Esophagus muscularis mucosa (tissue), 3 donors: ENCODE data around the gene RSU1.

ENCODE experiments used
- POLR2A ChIP-seq: fragments of 450-650 bp; IDR thresholded peaks from one replicate; pipeline ENCODE4 v1.6.1; 2017; ENCODE audit warnings: antibody characterized with exemption, moderate library complexity, mild to moderate bottlenecking, low read depth
- POLR2AphosphoS5 ChIP-seq, 2 donors: sonication (generic); formaldehyde crosslinking; IDR thresholded peaks; one replicate each; pipeline ENCODE4 v1.6.1; 2017; ENCODE audit warnings: antibody characterized with exemption in 2 of 2
- TF ChIP-seq, protein P1 (sequence below), 3 experiments: fragments of 200-600 bp in 2 of 3; fragments of 450-650 bp in 1 of 3; sonication (generic) in 2 of 3; IDR thresholded peaks; one replicate each; pipeline ENCODE4 v1.5.1; 2017 to 2019; ENCODE audit warnings: antibody characterized with exemption in 3 of 3, mild to moderate bottlenecking in 2 of 3, moderate library complexity in 1 of 3

DNA sequence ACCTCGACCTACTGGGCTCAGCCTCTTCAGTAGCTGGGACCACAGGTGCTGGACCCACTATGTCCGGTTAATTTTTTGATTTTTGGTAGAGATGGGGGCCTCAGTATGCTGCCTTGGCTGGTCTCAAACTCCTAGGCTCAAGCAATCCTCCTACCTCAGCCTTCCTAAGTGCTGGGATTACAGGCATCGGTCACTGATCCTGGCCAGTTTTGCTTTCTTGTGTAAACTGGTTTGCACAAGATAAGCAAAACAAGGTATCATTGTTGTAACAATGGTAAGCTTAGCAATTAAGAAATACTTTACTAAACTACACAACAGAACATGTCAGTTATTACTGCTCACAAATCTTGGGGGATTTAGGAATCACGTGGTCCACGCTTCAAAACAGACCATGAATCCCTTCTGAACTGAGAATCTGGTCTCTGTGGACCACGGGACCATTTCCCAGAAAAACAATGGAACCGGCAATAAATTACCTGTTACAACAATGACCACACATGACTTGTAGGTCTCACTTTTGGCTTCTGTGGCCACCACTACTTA lies 36.8 kb downstream of the RSU1 start:
- TF ChIP-seq, protein P1, sequence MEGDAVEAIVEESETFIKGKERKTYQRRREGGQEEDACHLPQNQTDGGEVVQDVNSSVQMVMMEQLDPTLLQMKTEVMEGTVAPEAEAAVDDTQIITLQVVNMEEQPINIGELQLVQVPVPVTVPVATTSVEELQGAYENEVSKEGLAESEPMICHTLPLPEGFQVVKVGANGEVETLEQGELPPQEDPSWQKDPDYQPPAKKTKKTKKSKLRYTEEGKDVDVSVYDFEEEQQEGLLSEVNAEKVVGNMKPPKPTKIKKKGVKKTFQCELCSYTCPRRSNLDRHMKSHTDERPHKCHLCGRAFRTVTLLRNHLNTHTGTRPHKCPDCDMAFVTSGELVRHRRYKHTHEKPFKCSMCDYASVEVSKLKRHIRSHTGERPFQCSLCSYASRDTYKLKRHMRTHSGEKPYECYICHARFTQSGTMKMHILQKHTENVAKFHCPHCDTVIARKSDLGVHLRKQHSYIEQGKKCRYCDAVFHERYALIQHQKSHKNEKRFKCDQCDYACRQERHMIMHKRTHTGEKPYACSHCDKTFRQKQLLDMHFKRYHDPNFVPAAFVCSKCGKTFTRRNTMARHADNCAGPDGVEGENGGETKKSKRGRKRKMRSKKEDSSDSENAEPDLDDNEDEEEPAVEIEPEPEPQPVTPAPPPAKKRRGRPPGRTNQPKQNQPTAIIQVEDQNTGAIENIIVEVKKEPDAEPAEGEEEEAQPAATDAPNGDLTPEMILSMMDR (IDR thresholded peaks at IDR 0.05), result no peak
- TF ChIP-seq POLR2A (no peak), POLR2AphosphoS5 (IDR thresholded peaks at IDR 0.05) (no peak)
